Transverse colon (tissue), 4 donors: Measurements from ENCODE around the gene CNKSR3. TPM values are rescaled to one million over a fixed set of nuclear protein-coding genes. Genes with fewer than 3 reads are reported as not detected.

Experiments used
- DNase-seq: peaks from one replicate; pipeline ENCODE4 v3.0.0-alpha.2; 2019
- H3K27ac ChIP-seq, 4 donors: fragments of 200-600 bp; sonication (generic); 2 replicates each; pipeline ENCODE4 v1.5.1; 2016 to 2018; ENCODE audit warnings: inconsistent platforms in 4 of 4
- H3K27me3 ChIP-seq: fragments of 200-600 bp; sonication (generic); 2 replicates; pipeline ENCODE4 v1.5.1; 2017; ENCODE audit warnings: inconsistent platforms
- H3K36me3 ChIP-seq, 4 donors: fragments of 200-600 bp; sonication (generic); 2 replicates each; pipeline ENCODE4 v1.5.1; 2017 to 2019; ENCODE audit warnings: inconsistent platforms in 4 of 4
- H3K4me1 ChIP-seq, 4 donors: fragments of 200-600 bp; sonication (generic); 2 replicates each; pipeline ENCODE4 v1.5.1; 2017 to 2020; ENCODE audit warnings: inconsistent platforms in 4 of 4
- H3K4me3 ChIP-seq, 4 donors: fragments of 200-600 bp; sonication (generic); 1 replicate in 1 of 4; 2 replicates in 3 of 4; pipeline versions ENCODE4 v1.5.1 to v1.6.1; 2017 to 2019; ENCODE audit warnings: inconsistent platforms in 4 of 4
- H3K9me3 ChIP-seq, 2 donors: fragments of 200-600 bp; sonication (generic); 2 replicates each; pipeline ENCODE4 v1.5.1; 2017 to 2019; ENCODE audit warnings: inconsistent platforms in 2 of 2
- EP300 ChIP-seq: sonication (generic); formaldehyde crosslinking; IDR thresholded peaks from one replicate; pipeline ENCODE4 v1.6.1; 2017; ENCODE audit warnings: antibody characterized with exemption, low read depth
- POLR2A ChIP-seq: fragments of 450-650 bp; IDR thresholded peaks from one replicate; pipeline ENCODE4 v1.6.1; 2016; ENCODE audit warnings: antibody characterized with exemption, mild to moderate bottlenecking, moderate library complexity
- POLR2AphosphoS5 ChIP-seq, 3 donors: sonication (generic); formaldehyde crosslinking; IDR thresholded peaks; one replicate each; pipeline ENCODE4 v1.6.1; 2016; ENCODE audit warnings: antibody characterized with exemption in 3 of 3
- WGBS, 2 donors: methylation state at CpG; one replicate each; pipeline ENCODE4 v1.1.5; 2018; ENCODE audit warnings: low coverage in 1 of 2; 5-methylcytosine and 5-hydroxymethylcytosine counted together
- in situ Hi-C, 4 donors: fragments of 200-750 bp; cut with MboI; loops; one replicate each; pipeline versions ENCODE4 v1.15.0 to v1.15.1; 2017; ENCODE audit warnings: low sequenced_read_pairs in 3 of 4, low pct_ligation_motif_present in 1 of 4, low pct_unique_long_range_greater_than_20kb in 1 of 4
- intact Hi-C: fragments of 100-400 bp; cut with DNase I; formaldehyde crosslinking; loops from one replicate; pipeline ENCODE4 v1.15.1; 2023; ENCODE audit warnings: low total_unique reads
- total RNA-seq, 4 donors: library from RNA; depleted of rRNA; stranded (reverse); fragments of >200 nt; gene quantifications; one replicate each; pipeline ENCODE4 v1.1.0, GENCODE V29; 2016
- TF ChIP-seq, protein P1 (sequence below), 5 experiments: fragments of 200-600 bp in 3 of 5; fragments of 450-650 bp in 2 of 5; sonication (generic) in 3 of 5; IDR thresholded peaks; 1 replicate in 2 of 5; 2 replicates in 3 of 5; pipeline ENCODE4 v1.5.1; 2016 to 2017; ENCODE audit warnings: antibody characterized with exemption in 5 of 5, inconsistent platforms in 3 of 5, mild to moderate bottlenecking in 2 of 5, moderate library complexity in 1 of 5

The CNKSR3 gene
- total RNA-seq, 4 donors from 2014 or later = 4.0 to 27.3 (median 16.9) TPM

DNA sequence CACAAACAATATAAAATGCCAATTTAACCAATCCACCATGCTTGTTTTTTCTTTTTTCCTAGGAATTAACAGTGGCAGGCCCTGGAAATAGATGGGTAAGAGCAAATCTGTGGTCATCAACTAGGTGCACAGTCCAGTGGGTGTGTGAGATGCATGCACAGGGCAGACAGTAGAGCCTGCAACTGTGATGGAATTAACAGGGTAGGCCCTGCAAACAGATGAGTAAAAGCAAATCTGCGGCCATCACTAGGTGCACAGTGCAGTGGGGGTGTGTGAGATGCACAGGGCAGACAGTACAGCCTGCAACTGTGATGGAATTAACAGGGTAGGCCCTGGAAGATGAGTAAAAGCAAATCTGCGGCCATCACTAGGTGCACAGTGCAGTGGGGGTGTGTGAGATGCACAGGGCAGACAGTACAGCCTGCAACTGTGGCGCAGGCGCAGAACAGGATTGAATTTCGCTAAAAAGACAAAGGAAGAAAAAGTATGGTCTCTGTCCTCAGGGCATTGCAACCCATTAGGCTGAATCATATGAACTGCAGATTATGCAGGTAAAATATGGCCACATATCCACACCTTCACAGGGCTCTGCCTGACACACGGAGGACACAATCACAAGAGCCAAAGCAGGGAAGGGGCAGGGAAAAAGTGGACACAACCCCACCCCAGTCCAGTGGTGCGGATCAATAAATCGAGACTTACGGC is 112.8 kb downstream of the CNKSR3 start:
- in situ Hi-C loops = no loop called here
- WGBS, 2 donors = 86 to 98% methylated on average over 7 to 9 of the region's 9 CpGs
- H3K9me3 ChIP-seq = no peaks in the 10 kb centered on the region
- H3K4me3 ChIP-seq = no peak overlapping the region
- H3K27ac ChIP-seq = no peak overlapping the region
- no peaks in the 10 kb centered on the region for H3K27me3 ChIP-seq
- TF ChIP-seq POLR2AphosphoS5 (IDR thresholded peaks at IDR 0.05) = no peak
- no peak for TF ChIP-seq POLR2A
- TF ChIP-seq, protein P1, sequence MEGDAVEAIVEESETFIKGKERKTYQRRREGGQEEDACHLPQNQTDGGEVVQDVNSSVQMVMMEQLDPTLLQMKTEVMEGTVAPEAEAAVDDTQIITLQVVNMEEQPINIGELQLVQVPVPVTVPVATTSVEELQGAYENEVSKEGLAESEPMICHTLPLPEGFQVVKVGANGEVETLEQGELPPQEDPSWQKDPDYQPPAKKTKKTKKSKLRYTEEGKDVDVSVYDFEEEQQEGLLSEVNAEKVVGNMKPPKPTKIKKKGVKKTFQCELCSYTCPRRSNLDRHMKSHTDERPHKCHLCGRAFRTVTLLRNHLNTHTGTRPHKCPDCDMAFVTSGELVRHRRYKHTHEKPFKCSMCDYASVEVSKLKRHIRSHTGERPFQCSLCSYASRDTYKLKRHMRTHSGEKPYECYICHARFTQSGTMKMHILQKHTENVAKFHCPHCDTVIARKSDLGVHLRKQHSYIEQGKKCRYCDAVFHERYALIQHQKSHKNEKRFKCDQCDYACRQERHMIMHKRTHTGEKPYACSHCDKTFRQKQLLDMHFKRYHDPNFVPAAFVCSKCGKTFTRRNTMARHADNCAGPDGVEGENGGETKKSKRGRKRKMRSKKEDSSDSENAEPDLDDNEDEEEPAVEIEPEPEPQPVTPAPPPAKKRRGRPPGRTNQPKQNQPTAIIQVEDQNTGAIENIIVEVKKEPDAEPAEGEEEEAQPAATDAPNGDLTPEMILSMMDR (IDR thresholded peaks at IDR 0.05) = no peak
- no peak for TF ChIP-seq EP300
- no peak for DNase-seq
- peaks cover 0 to 6% (median 0%) of the 10 kb centered on the region in 4 donors for H3K36me3 ChIP-seq
- H3K4me1 ChIP-seq = no peaks in the 10 kb centered on the region
- intact Hi-C loops = no loop called here

DNA sequence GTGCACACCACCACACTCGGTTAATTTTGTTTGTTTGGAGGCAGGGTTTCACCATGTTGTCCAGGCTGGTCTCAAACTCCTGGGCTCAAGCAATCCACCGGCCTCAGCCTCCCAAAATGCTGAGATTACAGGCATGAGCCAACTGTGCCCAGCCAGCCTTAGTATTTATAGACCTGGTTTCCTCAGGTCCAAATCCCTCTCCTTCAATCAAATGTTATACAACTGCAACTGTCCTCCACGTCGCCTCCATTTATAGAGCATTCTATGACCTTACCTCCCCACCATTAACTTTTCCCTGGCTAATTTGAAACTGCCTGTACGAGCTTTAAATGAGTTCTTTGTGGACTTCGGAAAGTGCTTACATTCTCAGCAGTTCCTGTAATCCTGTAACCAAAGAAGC is 114.6 kb downstream of the CNKSR3 start:
- Histone ChIP-seq H3K9me3 (no peaks in the 10 kb centered on the region), H3K27me3 (no peaks in the 10 kb centered on the region), H3K4me1 (no peaks in the 10 kb centered on the region), H3K36me3 (no peaks in the 10 kb centered on the region), H3K27ac (no peak overlapping the region), H3K4me3 (no peak overlapping the region)
- intact Hi-C loops = no loop called here
- 84 to 93% methylated on average over 5 to 6 of the region's 6 CpGs for WGBS, 2 donors
- no peak for DNase-seq
- TF ChIP-seq, protein P1 (IDR thresholded peaks at IDR 0.05) = no peak
- in situ Hi-C loops = no loop called here

GRCh38 chr6:154395316-154395715 is 115.2 kb downstream of the CNKSR3 start:
- Histone ChIP-seq H3K9me3 (no peaks in the 10 kb centered on the region), H3K4me3 (no peak overlapping the region), H3K36me3 (no peaks in the 10 kb centered on the region), H3K4me1 (no peaks in the 10 kb centered on the region), H3K27me3 (no peaks in the 10 kb centered on the region), H3K27ac (no peak overlapping the region)
- in situ Hi-C loops (no loop called here), intact Hi-C loops (no loop called here)
- TF ChIP-seq POLR2AphosphoS5 (IDR thresholded peaks at IDR 0.05) = no peak
- TF ChIP-seq POLR2A = no peak
- TF ChIP-seq, protein P1 (IDR thresholded peaks at IDR 0.05) = no peak
- no peak for TF ChIP-seq EP300
- no peak for DNase-seq

DNA sequence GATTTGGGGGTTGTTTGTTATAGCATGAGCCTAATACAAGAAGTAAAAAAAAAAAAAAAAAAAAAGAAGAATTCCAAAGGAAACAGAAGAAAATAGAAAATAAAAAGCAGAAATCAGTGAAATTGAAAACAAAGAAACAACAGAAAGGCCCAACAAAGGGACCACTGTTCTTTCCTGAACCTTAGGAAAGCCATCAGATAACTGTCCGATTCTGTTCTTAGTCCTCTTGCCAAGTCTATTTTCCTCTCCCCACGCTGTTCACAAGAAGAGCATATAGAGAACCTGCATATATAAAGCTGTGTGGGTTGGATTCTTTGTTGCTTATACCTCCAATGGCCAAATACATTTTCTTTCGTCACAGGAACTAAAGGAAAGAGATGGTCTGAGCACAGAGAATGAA is 115.9 kb downstream of the CNKSR3 start:
- no peak overlapping the region for H3K4me3 ChIP-seq
- intact Hi-C loops (no loop called here), in situ Hi-C loops (no loop called here)
- no peaks in the 10 kb centered on the region for H3K9me3 ChIP-seq
- H3K36me3 ChIP-seq = no peaks in the 10 kb centered on the region
- 68 to 75% methylated on average over 3 of the region's 3 CpGs for WGBS, 2 donors
- no peak for TF ChIP-seq EP300
- no peak for TF ChIP-seq POLR2A
- TF ChIP-seq, protein P1 (IDR thresholded peaks at IDR 0.05) = no peak
- no peak for TF ChIP-seq POLR2AphosphoS5 (IDR thresholded peaks at IDR 0.05)
- no peaks in the 10 kb centered on the region for H3K4me1 ChIP-seq
- H3K27me3 ChIP-seq = no peaks in the 10 kb centered on the region
- H3K27ac ChIP-seq = no peak overlapping the region
- no peak for DNase-seq
